HK-2 (cell line): ENCODE data around the gene C6orf47.

Experiments
- DNase-seq: peaks from one replicate; pipeline ENCODE4 v3.0.0-alpha.2; 2018; ENCODE audit not compliant: unreplicated experiment

Gene C6orf47

GRCh38 chr6:31614684-31615578, 45.6 kb downstream of the C6orf47 start, which contains the start of gene AIF1:
Gene AIF1 (plus strand): TSS chr6:31615234. CDS start chr6:31615330, 96 bp downstream.
- DNase-seq, result no peak

- no peak for DNase-seq
Measured at GRCh38 chr6:31614075-31614619, 46.4 kb downstream of the C6orf47 start.

- no peak for DNase-seq
Measured at GRCh38 chr6:31610968-31611367, 49.6 kb downstream of the C6orf47 start.

GRCh38 chr6:31609519-31610406, 50.8 kb downstream of the C6orf47 start:
- DNase-seq, result no peak
